HG02981 (cell line): Measurements from ENCODE around the gene FGF22.

Experiments
- ATAC-seq: cut with Tn5 transposase; IDR thresholded peaks from one replicate; pipeline ENCODE4 v1.9.1; 2021; ENCODE audit warnings: mild to moderate bottlenecking, moderate library complexity; ENCODE audit not compliant: unreplicated experiment

FGF22 gene

DNA sequence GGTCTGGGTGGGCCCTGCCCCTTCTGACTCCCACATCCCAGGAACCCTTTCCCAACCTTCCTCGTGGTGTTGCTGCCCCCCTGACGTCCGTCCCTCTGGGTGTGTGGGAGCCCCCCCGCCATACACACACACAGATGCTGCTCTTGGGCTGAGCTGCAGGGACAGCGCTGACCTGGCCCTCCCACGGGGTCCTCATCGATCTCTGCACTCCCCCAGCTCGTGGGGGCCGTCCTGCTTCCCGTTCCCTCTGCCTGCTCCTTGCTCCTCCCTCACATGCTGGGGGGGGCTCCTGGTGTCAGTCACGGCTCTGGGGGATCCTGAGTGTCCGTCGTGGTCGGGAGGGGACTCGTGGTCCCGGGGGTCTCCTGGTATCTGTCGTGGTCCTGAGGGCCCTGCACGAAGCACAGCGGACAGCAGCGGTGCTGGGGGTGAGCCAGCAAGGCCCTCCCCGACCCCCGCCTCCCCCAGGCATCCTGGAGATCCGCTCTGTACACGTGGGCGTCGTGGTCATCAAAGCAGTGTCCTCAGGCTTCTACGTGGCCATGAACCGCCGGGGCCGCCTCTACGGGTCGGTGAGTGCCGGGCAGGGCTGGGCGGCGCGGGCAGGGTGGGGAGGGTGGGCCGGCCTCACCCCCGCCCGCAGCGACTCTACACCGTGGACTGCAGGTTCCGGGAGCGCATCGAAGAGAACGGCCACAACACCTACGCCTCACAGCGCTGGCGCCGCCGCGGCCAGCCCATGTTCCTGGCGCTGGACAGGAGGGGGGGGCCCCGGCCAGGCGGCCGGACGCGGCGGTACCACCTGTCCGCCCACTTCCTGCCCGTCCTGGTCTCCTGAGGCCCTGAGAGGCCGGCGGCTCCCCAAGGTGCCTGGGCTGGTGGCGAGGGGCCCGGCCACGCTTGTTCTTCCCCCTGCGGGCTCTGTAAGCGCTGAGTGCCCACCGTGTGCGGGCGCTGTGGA is 3.4 kb downstream of the FGF22 start:
- no peak for ATAC-seq

DNA sequence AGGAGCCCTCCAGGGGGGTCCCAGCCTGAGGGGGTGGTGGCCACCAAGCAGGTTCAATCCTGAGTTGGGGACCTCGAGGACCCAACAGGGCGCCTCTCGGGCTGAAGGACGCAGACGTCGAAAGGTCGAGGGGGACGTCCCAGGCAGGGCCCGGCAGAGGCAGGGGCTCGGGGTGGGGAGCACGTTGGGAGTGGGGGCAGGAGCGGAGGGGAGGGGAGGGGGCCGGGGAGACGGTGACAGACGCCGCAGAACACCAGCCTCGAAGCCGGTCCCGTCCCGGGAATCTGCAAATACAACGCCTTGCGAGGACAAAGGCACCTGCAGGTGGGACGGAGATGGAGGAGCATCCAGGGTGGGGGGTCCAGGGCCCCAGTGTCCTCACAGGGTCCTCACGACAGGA is 4.1 kb downstream of the FGF22 start:
- ATAC-seq: no peak

DNA sequence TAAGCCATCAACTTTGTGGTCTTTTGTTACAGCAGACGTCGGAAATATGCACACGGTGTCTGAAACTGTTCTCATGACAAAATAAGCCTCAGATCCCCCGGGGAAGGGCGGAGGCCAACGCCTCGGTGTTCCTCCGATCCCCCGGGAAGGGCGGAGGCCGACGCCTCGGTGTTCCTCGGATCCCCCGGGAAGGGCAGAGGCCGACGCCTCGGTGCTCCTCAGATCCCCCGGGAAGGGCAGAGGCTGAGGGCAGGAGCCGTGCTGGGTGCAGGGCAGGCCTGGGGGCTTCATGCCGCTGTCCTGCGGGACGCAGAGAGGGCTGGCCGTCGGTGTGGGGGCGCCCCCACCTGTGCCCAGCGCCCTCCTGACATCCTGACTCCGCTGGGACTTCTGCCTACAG is 4.7 kb downstream of the FGF22 start:
- ATAC-seq: no peak

DNA sequence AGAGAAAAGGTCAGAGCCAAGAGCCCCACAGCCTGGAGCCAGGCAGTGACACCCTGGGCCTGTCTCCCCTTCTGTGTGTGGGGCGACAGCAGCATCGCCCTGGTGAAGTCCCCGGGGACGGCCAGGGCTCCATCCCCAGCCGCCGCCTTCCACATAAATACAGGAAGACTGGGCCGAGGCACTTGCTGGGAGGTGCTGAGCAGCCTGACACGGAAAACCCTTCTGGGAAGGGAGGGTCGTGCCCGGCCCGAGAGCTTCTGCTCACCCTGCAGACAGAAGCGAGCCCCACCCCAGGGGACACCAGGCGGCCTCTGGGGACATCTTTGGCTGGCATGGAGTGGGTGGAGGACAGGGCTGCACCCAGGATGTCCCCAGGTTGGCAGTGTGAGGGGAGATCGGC is 5.1 kb downstream of the FGF22 start:
- ATAC-seq: no peak

DNA sequence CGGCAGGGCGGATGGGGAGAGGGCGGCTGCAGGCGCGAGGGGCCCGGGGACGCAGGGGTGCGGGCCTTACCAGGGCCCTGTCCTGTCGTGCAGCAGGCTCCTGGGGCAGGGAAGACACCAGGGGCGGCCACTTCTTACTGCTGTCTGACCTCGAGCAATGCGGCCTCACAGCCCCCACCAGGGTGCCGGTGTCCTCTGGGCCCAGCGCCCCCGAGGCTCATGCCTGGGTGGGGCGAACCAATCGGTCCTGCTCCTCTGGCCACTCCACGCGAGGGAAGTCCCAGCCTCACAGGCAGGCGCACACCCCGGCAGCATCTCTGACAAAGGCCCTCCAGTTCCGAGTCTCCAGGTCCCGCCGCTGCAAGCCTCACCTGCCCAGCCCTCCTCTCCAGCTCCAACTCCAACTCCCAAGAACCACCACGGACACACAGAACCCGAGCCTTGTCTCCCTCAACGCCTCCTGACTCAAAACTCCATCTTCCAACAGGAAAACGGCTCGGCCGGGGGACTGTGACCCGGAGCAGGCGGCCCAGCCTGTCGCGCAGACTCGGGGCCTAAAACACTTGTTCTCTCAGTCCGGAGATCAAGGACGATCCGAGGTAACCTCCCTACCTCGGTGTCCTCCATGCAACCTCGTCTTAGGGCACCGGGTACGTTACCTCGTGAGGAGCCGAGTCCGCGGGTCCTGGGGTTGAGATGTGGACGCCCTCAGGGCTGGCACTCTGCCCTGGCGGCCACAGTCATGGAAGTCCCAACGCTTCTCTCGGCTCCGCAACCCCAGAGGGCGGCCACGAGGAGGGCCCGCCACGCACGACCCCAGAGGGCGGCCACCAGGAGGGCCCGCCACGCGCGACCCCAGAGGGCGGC is 6.5 kb downstream of the FGF22 start:
- ATAC-seq: no peak

DNA sequence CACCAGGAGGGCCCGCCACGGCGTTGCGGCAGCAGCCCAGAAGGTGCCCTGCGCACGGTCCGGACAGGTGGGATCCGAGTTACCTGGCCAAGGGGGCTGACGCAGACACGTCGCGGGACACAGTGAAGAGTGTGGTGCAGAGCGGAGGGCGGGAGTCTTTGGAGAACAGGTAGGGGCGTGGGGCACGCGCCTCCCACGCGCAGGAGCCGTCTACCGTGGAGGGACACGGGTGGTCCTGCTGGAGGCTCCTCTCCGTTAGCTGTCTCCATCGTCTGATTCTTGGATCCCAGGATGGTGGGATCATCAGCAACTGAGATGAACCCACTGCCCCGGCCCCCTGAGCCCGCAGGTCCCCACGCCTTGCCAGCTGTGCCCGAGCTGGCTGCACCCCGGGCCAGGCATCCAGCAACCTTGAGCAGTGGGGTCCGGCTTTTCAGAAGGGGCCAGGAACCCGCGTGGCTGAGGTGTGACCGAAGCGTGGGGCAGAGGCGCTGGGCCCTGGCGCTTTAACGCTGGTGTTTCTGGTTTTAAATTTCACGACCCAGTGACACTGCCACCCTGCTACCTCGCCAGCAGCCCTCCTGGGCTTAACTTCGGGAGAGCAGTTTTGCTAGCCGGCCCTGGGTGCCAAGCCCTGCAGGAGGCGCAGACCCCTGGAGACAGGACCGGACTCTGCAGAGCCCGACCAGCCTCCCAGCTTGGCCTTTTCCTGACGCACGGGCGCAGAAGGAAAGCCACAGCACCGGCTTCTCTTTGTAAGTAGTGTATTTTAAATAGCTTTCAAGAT is 7.3 kb downstream of the FGF22 start:
- ATAC-seq: no peak

DNA sequence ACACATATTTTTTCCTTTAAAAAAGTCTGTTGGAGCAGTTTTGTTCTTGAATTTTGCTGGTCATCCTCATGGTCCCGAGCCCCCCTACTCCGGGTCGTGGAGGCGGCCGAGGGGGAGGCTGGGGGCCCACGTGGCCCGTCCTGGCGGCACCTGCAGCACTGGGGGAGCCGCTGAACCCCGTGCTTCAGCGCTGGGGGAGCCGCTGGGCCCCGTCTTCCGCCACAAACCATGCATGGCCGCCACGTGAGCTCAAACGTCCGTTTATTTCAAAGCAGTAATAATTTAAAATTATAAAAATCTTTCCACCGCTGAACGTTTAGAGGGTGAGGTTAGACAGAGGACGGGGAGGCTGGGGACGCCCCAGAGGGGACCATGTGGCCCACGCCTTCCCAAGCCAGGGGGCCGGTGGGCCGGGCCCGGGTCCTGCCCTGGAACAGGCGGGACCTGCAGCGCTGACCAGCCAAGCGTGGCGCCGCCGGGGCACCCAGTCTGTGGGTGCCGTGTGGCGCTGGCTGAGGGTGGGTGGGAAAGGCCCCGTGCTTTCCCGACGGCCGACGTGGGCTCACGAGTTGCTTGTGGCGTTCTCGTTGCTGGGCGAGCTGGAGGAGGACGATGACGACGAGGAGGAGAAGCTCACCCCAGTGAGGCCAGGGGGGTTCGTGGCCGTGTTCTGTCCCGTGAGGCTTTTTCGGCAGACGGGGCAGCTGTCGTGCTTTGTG is 8.0 kb downstream of the FGF22 start:
- no peak for ATAC-seq

DNA sequence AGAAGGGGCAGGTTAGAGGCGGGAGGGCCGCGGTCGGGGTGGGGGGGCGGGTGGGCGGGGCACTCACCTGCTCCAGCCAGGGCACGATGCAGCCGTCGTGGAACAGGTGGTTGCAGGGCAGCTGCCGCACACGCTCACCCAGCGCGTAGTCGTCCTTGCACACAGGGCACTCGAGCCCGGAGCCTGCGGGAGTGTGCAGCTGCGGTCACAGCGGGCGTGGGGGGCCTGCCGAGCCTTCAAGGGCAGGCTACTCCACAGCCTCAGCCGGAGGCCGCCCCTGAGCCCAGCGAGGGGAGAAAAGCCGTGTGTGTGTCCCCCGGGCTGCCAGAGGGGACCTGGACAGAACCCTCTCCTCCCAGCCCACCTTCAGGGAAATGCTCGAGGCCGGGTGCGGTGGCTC is 8.6 kb downstream of the FGF22 start:
- ATAC-seq: no peak

DNA sequence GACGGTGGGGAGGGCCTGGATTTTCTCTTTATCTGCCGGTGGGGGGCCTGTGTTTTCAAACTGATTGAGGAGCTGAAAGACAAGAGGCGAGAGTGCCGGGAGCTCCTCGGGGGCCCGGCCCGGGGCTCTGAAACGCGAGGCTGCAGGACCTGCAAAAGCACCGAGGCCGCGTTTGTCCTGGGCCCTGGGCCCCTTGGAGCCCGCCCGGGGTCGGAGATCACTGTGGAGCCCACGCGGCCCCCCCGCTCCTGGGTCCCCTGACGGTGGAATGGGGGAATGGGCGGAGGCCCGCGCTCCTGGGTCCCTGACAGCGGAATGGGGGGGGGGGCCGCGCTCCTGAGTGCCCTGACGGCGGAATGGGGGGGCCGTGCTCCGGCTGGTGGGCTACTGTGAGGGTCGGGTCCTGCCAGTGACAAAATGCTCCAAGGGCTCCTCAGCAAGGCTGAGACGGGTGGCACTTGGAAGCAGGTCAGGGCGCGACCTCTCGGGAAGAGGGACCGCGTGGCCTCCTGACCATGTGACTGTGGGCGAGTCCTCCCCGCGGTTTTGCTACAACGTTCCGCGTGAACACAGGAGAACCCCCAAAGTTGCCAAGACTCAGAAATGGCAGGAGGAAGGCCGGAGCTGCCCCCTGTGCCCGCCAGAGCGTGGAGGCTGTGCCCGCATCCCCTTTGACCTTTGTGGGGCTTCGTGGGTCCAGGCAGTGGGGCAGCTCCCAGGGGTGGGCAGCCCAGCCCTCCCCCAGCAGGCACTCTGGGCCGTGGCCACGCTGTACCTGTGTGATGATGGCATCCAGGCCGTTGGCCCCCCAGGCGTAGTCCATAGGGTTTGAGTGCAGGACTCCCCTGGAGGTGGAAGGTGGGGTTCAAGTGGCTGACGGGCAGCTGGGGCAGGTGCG is 9.5 kb downstream of the FGF22 start:
- no peak for ATAC-seq

DNA sequence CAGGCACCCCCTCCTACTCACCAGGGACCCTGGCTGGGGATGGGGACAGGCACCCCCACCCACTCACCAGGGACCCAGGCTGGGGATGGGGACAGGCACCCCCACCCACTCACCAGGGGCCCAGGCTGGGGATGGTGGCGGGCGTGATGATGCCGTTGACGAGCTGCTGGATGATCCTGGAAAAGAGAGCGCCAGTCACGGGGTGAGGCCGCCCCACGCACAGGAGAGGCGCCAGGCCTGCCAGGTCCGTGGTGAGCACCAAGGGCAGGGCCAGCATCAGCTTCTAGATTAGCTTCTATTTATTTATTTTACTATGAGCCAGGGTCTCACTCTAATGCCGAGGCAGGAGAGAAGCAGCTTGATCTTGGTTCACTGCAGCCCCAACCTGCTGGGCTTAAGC is 10.4 kb downstream of the FGF22 start:
- no peak for ATAC-seq

DNA sequence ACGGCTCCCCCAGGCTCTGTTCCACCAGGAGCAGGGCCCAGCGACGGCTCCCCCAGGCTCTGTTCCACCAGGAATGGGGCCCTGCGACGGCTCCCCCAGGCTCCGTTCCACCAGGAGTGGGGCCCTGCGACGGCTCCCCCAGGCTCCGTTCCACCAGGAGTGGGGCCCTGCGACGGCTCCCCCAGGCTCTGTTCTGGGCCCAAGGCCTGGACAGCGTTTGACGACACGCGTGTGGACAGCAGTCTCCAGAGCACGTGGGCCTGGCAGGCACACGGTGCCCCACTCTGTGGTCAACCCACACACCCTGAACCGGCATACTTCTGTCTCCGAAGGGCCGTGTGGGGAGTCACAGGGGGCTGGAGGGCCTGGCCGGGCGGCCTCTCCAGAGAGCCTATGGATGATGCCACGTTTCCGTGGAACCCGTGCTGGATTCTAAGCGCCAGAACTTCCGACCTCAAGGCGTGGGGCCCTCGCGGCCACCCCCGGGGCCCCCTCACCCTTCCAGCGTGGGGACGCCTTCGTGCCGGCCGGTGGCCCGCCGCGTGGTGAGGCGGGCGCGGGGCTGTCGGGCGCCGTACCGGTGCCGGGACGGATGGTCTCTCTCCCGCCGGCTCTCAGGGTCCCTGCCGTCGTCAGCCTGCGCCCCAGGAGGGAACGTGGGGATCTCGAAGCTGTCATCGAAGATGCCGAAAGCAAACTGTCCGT is 11.6 kb downstream of the FGF22 start:
- no peak for ATAC-seq

DNA sequence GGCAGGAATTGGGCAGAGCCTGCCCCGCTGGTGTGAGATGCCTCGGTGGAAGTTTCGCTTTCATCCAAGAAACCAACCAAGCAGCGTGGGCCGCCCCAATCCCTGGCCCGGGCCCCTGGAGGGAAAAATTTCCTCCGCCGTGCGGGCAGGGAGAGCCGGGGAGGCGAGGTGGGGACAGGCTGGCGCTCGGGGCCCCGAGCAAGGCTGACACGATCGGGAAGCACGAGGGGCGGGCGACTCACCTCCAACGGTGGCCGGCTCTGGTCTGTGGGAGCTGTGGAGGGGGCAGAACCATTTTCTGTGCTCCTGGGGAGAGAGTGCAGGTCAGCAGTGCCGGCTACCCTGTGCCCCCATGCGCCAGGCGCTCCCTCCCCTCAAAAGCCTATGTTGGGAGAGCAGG is 12.3 kb downstream of the FGF22 start:
- ATAC-seq: no peak

DNA sequence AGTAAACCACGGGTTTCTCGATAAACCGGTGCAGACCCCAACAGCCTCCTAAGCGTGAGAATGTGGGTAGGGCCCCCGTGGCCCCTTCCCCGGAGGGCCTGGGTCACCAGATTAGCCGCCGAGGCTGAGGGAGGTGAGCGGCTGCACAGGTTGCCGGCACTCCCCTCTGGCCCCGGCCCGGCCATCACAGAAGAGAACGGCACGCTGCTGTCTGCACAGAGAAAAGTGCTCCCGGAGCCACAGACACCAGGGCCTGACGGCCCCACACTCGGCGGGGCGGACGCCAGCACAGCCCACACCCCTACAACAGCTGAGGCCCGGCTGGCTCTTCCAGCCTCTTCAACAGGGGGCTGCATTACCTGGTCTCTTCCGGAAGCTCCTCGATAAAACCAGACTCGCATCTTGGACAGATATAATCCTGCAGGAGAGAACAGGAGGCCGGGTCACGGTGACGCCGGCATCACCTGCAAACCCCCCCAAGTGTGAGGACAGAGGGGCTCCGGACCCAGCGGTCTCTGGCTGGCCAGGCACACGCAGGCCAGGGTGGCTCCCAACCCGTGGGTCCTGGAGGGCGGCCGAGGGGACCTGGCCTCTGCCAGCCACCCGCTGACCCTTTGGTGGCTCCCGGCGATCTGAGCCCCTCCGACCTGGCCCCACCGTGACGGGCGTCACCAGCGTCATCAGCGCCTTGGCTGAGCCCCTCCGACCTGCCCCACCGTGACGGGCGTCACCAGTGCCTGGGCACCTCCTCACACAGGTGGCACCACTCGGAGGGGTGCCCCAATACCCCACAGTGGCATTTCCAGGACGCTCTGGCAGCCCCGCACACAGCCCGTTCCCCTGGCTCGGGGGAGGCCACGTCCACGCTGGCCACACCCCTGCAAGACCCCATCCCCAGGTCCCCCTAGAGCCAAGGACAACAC is 13.0 kb downstream of the FGF22 start:
- no peak for ATAC-seq

DNA sequence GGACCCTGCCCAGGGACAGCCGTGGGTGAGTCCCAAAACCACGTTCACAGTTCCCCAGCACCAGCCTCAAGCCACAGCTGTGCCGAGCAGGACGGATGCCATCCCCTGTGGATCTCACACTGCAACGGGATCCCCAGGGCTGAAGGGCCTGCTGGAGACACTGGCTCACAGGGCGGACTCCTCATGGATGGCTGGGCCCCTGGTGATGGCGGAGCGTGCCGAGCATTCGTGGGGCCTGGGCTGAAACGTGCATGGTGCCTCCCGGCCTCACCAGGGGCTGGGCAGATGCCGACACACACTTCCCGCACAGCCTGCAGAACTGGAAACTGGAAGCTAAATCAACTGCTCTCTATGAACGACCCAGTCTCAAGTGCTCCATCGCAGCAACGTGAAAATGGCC is 13.7 kb downstream of the FGF22 start:
- no peak for ATAC-seq

DNA sequence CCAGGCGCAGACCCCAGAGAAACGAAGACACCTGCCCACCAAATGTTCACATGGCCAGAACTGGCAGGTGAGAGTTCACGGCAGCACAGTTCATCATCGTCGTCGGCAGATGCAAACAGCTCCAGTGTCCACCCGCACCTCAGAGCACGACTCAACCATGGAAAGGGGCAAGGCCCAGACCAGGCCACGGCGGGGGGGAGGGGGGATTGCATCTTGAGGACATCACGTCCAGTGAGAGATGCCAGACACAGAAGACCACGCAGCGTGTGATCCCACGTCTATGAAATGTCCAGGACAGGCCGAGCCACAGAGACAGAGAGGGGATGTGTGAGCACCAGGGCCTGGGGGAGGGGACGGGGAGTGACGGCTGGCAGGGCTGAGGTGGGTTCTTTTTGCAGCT is 16.0 kb downstream of the FGF22 start:
- no peak for ATAC-seq

DNA sequence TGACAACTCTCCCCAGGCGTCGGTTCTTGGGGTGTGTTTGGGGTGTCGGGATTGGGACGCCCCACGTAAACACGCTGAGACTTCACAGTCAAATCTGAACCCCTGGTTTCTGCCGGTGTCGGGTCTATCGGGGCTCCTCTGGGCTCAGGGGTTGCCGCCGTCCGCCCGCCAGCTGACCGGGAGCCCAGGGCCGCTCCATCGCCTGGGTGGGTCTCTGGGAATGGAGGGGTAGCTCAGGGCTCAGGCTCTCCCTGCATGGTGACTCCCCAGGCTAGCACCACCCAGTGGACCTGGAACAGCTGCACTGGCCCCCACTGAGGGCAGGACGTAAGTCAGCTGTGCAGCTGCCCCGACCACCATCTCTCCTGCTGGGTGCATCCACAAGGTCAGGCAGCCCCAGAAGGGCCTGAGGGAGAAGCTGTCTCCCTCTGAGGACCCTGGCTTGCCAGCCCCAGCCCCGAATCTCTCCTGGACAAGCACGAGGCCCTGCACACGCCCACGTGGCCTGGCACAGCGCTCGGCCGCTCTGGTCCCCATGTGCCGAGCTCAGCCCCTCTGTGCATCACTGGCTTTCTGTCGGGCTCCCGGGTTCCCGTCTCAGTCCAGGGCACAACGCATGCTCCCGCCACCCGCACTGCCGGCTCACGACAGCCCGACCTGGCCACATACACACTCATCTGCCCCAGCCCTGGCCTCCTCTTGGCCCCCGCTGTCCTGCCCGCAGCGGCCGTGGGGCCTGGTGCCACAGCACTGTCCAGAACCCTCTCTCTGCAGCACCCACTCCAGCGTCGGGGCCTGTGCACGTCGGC is 17.3 kb downstream of the FGF22 start:
- ATAC-seq: no peak

DNA sequence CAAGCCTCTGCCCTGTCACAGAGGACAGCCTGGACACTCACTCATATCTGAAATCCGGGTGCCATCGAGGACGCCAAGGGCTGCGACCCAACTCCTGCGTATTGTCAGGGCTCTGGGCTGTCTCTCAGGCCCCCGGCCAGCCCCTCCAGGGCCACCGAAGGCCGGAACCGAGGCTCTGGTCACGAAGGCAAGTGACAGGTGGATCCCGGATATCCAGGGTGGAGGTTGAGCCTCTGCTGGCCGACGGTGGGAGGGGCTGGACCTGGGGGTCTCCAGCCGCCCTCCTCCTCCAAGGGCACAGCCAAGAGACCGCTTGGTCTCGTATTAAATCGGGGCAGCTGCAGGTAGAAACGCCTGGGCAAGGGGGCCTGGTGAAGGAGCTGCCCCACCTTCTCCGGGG is 17.9 kb downstream of the FGF22 start:
- no peak for ATAC-seq
